ENCODE data around the gene HOXC9. TPM values are rescaled to one million over a fixed set of nuclear protein-coding genes. Genes with fewer than 3 reads are reported as not detected.

Gene HOXC9
- total RNA-seq, 1 donor from 2014 or later: 0.68 TPM

- no peak for DNase-seq
Observed at GRCh38 chr12:53988541-53989226, 11.3 kb upstream of the HOXC9 start.

- peak; percentile 42 for DNase-seq
Observed at GRCh38 chr12:53989227-53990113, 10.5 kb upstream of the HOXC9 start.

- no peak for DNase-seq
Observed at GRCh38 chr12:53990311-53991076, 9.5 kb upstream of the HOXC9 start.

- no peak for DNase-seq
Observed at GRCh38 chr12:53991077-53991460, 8.9 kb upstream of the HOXC9 start.

GRCh38 chr12:53992377-53992889 lies 7.5 kb upstream of the HOXC9 start:
- DNase-seq: no peak

- no peak for DNase-seq
Observed at GRCh38 chr12:53993162-53994008, 6.6 kb upstream of the HOXC9 start.

- DNase-seq: no peak
Observed at GRCh38 chr12:53994009-53994263, 6.0 kb upstream of the HOXC9 start.

- DNase-seq: no peak
Observed at GRCh38 chr12:53994264-53995001, 5.5 kb upstream of the HOXC9 start.

- no peak for DNase-seq
Observed at GRCh38 chr12:53995002-53995377, 5.0 kb upstream of the HOXC9 start.

GRCh38 chr12:53995378-53996239 lies 4.4 kb upstream of the HOXC9 start:
- DNase-seq: peak; percentile 22

GRCh38 chr12:53996240-53997203 lies 3.4 kb upstream of the HOXC9 start:
- DNase-seq: no peak

- DNase-seq: no peak
Observed at GRCh38 chr12:53997204-53998109, 2.5 kb upstream of the HOXC9 start.

- no peak for DNase-seq
Observed at GRCh38 chr12:53998110-53998899, 1.7 kb upstream of the HOXC9 start.

- no peak for DNase-seq
Observed at GRCh38 chr12:53998900-53999236, 1.1 kb upstream of the HOXC9 start.

GRCh38 chr12:53999559-54000115 lies 324 bp upstream of the HOXC9 start:
- DNase-seq: no peak

- no peak for DNase-seq
Observed at GRCh38 chr12:54001283-54002187, 1.6 kb downstream of the HOXC9 start.

Data from dermis blood vessel endothelial cell (primary cell).